B cell (primary cell): ENCODE results near the gene RARRES2. TPM values are rescaled to one million over a fixed set of nuclear protein-coding genes. Genes with fewer than 3 reads are reported as not detected.

Experiments used
- ATAC-seq: fragments of 200-7000 bp; cut with Tn5 transposase; one replicate; pipeline ENCODE4 v1.10.0; 2021; ENCODE audit warnings: low read depth, mild to moderate bottlenecking, moderate number of reproducible peaks, moderate library complexity
- CTCF ChIA-PET: fragments of 350-600 bp; sonication (Branson Sonifier 250); formaldehyde crosslinking; loops from one replicate; lab custom pipeline; 2021; ENCODE audit warnings: antibody characterized with exemption, inconsistent platforms; lab: Charles Lee
- POLR2A ChIA-PET: fragments of 350-600 bp; sonication (Branson Sonifier 250); formaldehyde crosslinking; loops from one replicate; lab custom pipeline; 2021; ENCODE audit warnings: antibody characterized with exemption; lab: Charles Lee
- DNase-seq: peaks from one replicate; pipeline ENCODE4 v3.0.0; 2013
- H2AFZ ChIP-seq: 2 replicates; pipeline ENCODE4 v1.6.1; 2012; ENCODE audit warnings: mild to moderate bottlenecking, low read depth, low read length; ENCODE audit not compliant: insufficient read depth, poor library complexity, severe bottlenecking
- H3K27ac ChIP-seq, 2 donors: 1 replicate in 1 of 2; 2 replicates in 1 of 2; pipeline ENCODE4 v1.5.1; 2012 to 2013; ENCODE audit warnings: low read length in 2 of 2, mild to moderate bottlenecking in 2 of 2, moderate library complexity in 1 of 2
- H3K27me3 ChIP-seq, 4 experiments: fragments of 200-600 bp in 1 of 4; sonication (generic) in 1 of 4; replicated peaks in 1 of 4; 1 replicate in 2 of 4; 2 replicates in 2 of 4; pipeline versions ENCODE4 v1.6.1 to v1.7.0; 2013 to 2016; ENCODE audit warnings: low read length in 3 of 4, mild to moderate bottlenecking in 2 of 4, mixed read lengths in 1 of 4, moderate library complexity in 1 of 4; ENCODE audit not compliant: insufficient read depth in 4 of 4, control insufficient read depth in 3 of 4; ENCODE audit errors: control extremely low read depth in 1 of 4
- H3K36me3 ChIP-seq, 2 experiments: replicated peaks in 1 of 2; 1 replicate in 1 of 2; 2 replicates in 1 of 2; pipeline versions ENCODE4 v1.6.1 to v1.7.1; 2013; ENCODE audit warnings: low read length in 1 of 2; ENCODE audit not compliant: insufficient read depth in 2 of 2, control insufficient read depth in 1 of 2; ENCODE audit errors: control extremely low read depth in 1 of 2, extremely low read depth in 1 of 2
- H3K4me1 ChIP-seq, 2 donors: fragments of 200-600 bp in 1 of 2; sonication (generic) in 1 of 2; 1 replicate in 1 of 2; 2 replicates in 1 of 2; pipeline versions ENCODE4 v1.5.1 to v1.6.1; 2013 to 2017; ENCODE audit warnings: low read length in 2 of 2; ENCODE audit not compliant: control insufficient read depth in 2 of 2, insufficient read depth in 2 of 2
- H3K4me2 ChIP-seq: replicated peaks from 2 replicates; pipeline ENCODE3; 2012; ENCODE audit warnings: mild to moderate bottlenecking, low read depth, low read length; ENCODE audit not compliant: poor library complexity, severe bottlenecking
- H3K4me3 ChIP-seq, 5 experiments: fragments of 200-600 bp in 1 of 5; sonication (generic) in 1 of 5; 1 replicate in 3 of 5; 2 replicates in 2 of 5; pipeline versions ENCODE4 v1.5.1 to v1.7.0; 2011 to 2016; ENCODE audit warnings: low read length in 4 of 5, mild to moderate bottlenecking in 4 of 5, low read depth in 2 of 5, control low read depth in 1 of 5, moderate library complexity in 1 of 5; ENCODE audit not compliant: insufficient read depth in 1 of 5; ENCODE audit errors: control extremely low read depth in 1 of 5, extremely low read depth in 1 of 5
- H3K79me2 ChIP-seq: fragments of 200-600 bp; sonication (generic); one replicate; pipeline ENCODE4 v1.6.0; 2016; ENCODE audit warnings: low read length; ENCODE audit not compliant: control insufficient read depth, insufficient read depth
- H3K9ac ChIP-seq: fragments of 200-600 bp; sonication (generic); 2 replicates; pipeline ENCODE4 v1.6.1; 2017; ENCODE audit warnings: mild to moderate bottlenecking, low read length, moderate library complexity
- H3K9me3 ChIP-seq, 3 donors: one replicate each; pipeline versions ENCODE4 v1.6.1 to v1.7.1; 2013; ENCODE audit warnings: low read length in 2 of 3; ENCODE audit not compliant: control insufficient read depth in 2 of 3, insufficient read depth in 1 of 3; ENCODE audit errors: control extremely low read depth in 1 of 3
- H4K20me1 ChIP-seq: 2 replicates; pipeline ENCODE4 v1.6.0; 2012; ENCODE audit warnings: mild to moderate bottlenecking, low read length; ENCODE audit not compliant: insufficient read depth, control insufficient read depth, poor library complexity, severe bottlenecking
- H3K27ac Mint-ChIP-seq: one replicate; pipeline ENCODE4 v1.8.0; 2021; ENCODE audit warnings: mixed read lengths
- H3K27me3 Mint-ChIP-seq: one replicate; pipeline ENCODE4 v1.8.0; 2021; ENCODE audit warnings: mixed read lengths
- H3K4me1 Mint-ChIP-seq: one replicate; pipeline ENCODE4 v1.8.0; 2021; ENCODE audit warnings: mixed read lengths
- H3K4me3 Mint-ChIP-seq: one replicate; pipeline ENCODE4 v1.8.0; 2021; ENCODE audit warnings: mixed read lengths
- H3K9me3 Mint-ChIP-seq: one replicate; pipeline ENCODE4 v1.8.0; 2022; ENCODE audit warnings: mixed read lengths; ENCODE audit not compliant: insufficient read depth
- EZH2 ChIP-seq: IDR thresholded peaks from 2 replicates; pipeline ENCODE4 v1.6.1; 2012; ENCODE audit warnings: borderline replicate concordance, low read depth, mild to moderate bottlenecking, moderate library complexity, low read length; ENCODE audit not compliant: insufficient read depth, poor library complexity, severe bottlenecking
- WGBS: methylation state at CpG from one replicate; pipeline ENCODE4 v1.1.5; 2013; ENCODE audit warnings: missing lambda C conversion rate; ENCODE audit not compliant: insufficient coverage; 5-methylcytosine and 5-hydroxymethylcytosine counted together
- intact Hi-C: fragments of 100-400 bp; cut with micrococcal nuclease; formaldehyde crosslinking; loops from one replicate; pipeline ENCODE4 v1.10.0; 2022
- polyA plus RNA-seq: library from polyadenylated mRNA; depleted of rRNA; stranded (reverse); fragments of >200 nt; gene quantifications from 2 replicates; pipeline ENCODE4 v1.2.3, GENCODE V29; 2012
- total RNA-seq, 2 donors: library from RNA; stranded (reverse); fragments of 120-200 nt in 1 of 2; gene quantifications; 1 replicate in 1 of 2; 2 replicates in 1 of 2; pipeline versions ENCODE4 v1.2.3 to v1.2.4, GENCODE V29; 2013 to 2022
- TF ChIP-seq, protein P1 (sequence below): fragments of 200-600 bp; IDR thresholded peaks from one replicate; pipeline ENCODE4 v1.8.0; 2022; ENCODE audit warnings: antibody characterized with exemption, mild to moderate bottlenecking

The RARRES2 gene
- total and polyA plus RNA-seq, 2 donors (not counting 1 experiment from before 2014, with no cell fraction given): not detected

- no peak overlapping the region for H3K4me3 Mint-ChIP-seq
- Histone ChIP-seq H2AFZ (no peak overlapping the region), H3K36me3 (peaks cover 0 to 7% of the 10 kb centered on the region in 2 experiments), H3K4me1 (no peaks in the 10 kb centered on the region), H3K9me3 (no peaks in the 10 kb centered on the region), H3K4me2 (no peak overlapping the region), H4K20me1 (no peaks in the 10 kb centered on the region), H3K79me2 (no peaks in the 10 kb centered on the region), H3K27ac (no peak overlapping the region), H3K4me3 (no peak overlapping the region), H3K27me3 (no peaks in the 10 kb centered on the region), H3K9ac (no peak overlapping the region)
- intact Hi-C loops: no loop called here
- H3K27ac Mint-ChIP-seq: no peak overlapping the region
- TF ChIP-seq EZH2: no peak
- TF ChIP-seq, protein P1, sequence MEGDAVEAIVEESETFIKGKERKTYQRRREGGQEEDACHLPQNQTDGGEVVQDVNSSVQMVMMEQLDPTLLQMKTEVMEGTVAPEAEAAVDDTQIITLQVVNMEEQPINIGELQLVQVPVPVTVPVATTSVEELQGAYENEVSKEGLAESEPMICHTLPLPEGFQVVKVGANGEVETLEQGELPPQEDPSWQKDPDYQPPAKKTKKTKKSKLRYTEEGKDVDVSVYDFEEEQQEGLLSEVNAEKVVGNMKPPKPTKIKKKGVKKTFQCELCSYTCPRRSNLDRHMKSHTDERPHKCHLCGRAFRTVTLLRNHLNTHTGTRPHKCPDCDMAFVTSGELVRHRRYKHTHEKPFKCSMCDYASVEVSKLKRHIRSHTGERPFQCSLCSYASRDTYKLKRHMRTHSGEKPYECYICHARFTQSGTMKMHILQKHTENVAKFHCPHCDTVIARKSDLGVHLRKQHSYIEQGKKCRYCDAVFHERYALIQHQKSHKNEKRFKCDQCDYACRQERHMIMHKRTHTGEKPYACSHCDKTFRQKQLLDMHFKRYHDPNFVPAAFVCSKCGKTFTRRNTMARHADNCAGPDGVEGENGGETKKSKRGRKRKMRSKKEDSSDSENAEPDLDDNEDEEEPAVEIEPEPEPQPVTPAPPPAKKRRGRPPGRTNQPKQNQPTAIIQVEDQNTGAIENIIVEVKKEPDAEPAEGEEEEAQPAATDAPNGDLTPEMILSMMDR: no peak
- ChIA-PET POLR2A (no interaction called here), CTCF (no interaction called here)
- H3K9me3 Mint-ChIP-seq: no peaks in the 10 kb centered on the region
- WGBS: 96% methylated on average over 10 of the region's 10 CpGs
- H3K27me3 Mint-ChIP-seq: no peaks in the 10 kb centered on the region
- DNase-seq (no peak), ATAC-seq (no peak)
- H3K4me1 Mint-ChIP-seq: no peaks in the 10 kb centered on the region
These were observed 7.8 kb downstream of the RARRES2 start for GRCh38 chr7:150333659-150334058.

DNA sequence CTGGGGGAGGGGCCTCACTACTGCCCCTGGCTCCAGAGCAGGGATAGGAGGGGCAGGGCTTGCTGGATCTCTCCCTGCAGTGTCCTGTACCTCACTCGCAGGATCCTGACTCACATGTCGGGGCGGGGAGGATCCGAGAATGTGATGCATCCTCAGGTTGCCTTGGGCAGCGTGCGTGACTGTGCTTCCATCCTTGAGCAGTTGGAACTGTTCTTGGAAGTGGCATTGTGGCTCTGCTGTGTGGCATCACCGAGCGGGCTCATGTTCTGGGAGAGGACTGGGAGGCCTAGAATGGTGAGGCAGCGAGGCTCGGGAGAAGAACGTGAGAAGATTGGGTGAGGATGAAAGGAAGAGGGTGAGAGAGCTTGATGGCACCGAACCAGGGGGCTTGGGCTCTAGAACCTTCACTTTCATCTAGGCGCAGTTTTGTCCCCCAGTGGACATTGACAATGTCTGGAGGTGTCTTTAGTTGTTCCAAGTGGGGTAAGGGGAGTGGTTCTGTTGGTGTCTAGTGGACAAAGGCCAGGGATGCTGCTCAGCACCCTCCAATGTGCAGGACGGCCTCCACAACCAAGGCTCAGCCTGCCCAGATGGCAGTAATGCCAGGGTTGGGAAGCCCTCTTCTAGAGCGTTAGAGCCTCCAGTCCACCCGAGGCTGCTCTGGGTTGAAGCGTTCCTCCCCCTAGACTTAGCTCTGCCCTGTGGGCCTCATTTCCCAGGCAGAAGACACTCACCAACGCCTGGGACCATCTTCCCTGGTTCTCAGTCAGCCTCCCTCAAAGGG, 8.4 kb downstream of the RARRES2 start:
- Histone ChIP-seq H3K4me3 (no peak overlapping the region), H3K27ac (no peak overlapping the region), H3K4me2 (no peak overlapping the region), H3K27me3 (no peaks in the 10 kb centered on the region), H4K20me1 (no peaks in the 10 kb centered on the region), H3K9ac (no peak overlapping the region), H3K36me3 (peaks cover 0 to 14% of the 10 kb centered on the region in 2 experiments), H3K4me1 (no peaks in the 10 kb centered on the region), H3K79me2 (no peaks in the 10 kb centered on the region), H3K9me3 (no peaks in the 10 kb centered on the region), H2AFZ (no peak overlapping the region)
- no peak overlapping the region for H3K27ac Mint-ChIP-seq
- intact Hi-C loops: no loop called here
- H3K27me3 Mint-ChIP-seq: no peaks in the 10 kb centered on the region
- ChIA-PET POLR2A (no interaction called here), CTCF (no interaction called here)
- ATAC-seq (no peak), DNase-seq (no peak)
- H3K4me3 Mint-ChIP-seq: no peak overlapping the region
- no peaks in the 10 kb centered on the region for H3K9me3 Mint-ChIP-seq
- no peak for TF ChIP-seq EZH2
- TF ChIP-seq, protein P1: no peak
- WGBS: 96% methylated on average over 18 of the region's 18 CpGs
- H3K4me1 Mint-ChIP-seq: no peaks in the 10 kb centered on the region
